NT2/D1 (cell line): Measurements from ENCODE around the gene HMGB3.

Source experiments
- SUZ12 ChIP-seq: IDR thresholded peaks from 2 replicates; pipeline ENCODE4 v1.6.1; 2011; ENCODE audit not compliant: insufficient read length, insufficient read depth; ENCODE audit errors: extremely low read depth
- YY1 ChIP-seq: IDR thresholded peaks from 2 replicates; pipeline ENCODE4 v1.6.1; 2011; ENCODE audit not compliant: insufficient read length, insufficient read depth
- ZNF274 ChIP-seq: IDR thresholded peaks from 2 replicates; pipeline ENCODE4 v1.6.1; 2011; ENCODE audit warnings: mild to moderate bottlenecking, low read depth, low read length

DNA sequence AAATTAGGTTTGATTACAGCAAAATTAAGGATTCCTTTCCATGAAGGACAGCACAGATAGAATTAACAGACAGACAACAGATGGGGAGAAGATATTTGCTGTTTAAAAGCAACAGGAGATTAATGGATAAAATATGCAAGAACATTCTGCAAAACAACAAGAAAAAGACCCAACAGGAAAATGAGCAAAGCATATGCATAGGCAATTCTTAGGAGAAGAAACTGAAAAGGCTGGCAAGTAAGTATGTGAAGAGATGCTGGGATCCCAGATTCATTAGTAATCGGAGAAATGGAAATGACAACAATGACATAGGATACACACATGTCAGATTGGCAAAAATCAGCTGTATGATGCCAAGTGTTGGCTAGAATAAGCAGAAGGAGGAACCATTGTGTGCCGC lies 27.5 kb upstream of the HMGB3 start:
- TF ChIP-seq YY1 = no peak
- no peak for TF ChIP-seq ZNF274
- no peak for TF ChIP-seq SUZ12
